Loucy (cell line): ENCODE data around the gene MBD4.

Experiments used
- H2AFZ ChIP-seq: fragments of 200-600 bp; sonication (generic); 2 replicates; pipeline ENCODE4 v1.6.0; 2016; ENCODE audit warnings: antibody characterized with exemption, mild to moderate bottlenecking, low read length, moderate library complexity
- H3F3A ChIP-seq: fragments of 200-600 bp; 2 replicates; pipeline ENCODE4 v1.6.0; 2016; ENCODE audit warnings: antibody characterized with exemption, low read depth, mild to moderate bottlenecking
- H3K27me3 ChIP-seq: fragments of 200-600 bp; sonication (generic); 2 replicates; pipeline ENCODE4 v1.6.1; 2014; ENCODE audit warnings: low read length, mild to moderate bottlenecking; ENCODE audit not compliant: insufficient read depth, poor library complexity, severe bottlenecking
- H3K36me3 ChIP-seq: fragments of 200-600 bp; sonication (generic); 2 replicates; pipeline ENCODE4 v1.6.1; 2016; ENCODE audit warnings: low read length; ENCODE audit not compliant: insufficient read depth
- H3K4me1 ChIP-seq: fragments of 200-600 bp; sonication (generic); 2 replicates; pipeline ENCODE4 v1.5.1; 2014; ENCODE audit warnings: low read length, mild to moderate bottlenecking; ENCODE audit not compliant: insufficient read depth, poor library complexity, severe bottlenecking
- H3K4me2 ChIP-seq: fragments of 200-600 bp; sonication (generic); 2 replicates; pipeline ENCODE4 v1.6.0; 2014; ENCODE audit warnings: antibody characterized with exemption, low read length, low read depth, mild to moderate bottlenecking; ENCODE audit not compliant: poor library complexity, severe bottlenecking
- H3K4me3 ChIP-seq: fragments of 200-600 bp; sonication (generic); 2 replicates; pipeline ENCODE4 v1.5.1; 2014; ENCODE audit warnings: low read length, mild to moderate bottlenecking, mixed read lengths; ENCODE audit not compliant: poor library complexity, severe bottlenecking
- H3K79me2 ChIP-seq: fragments of 200-600 bp; sonication (generic); 2 replicates; pipeline ENCODE4 v1.6.1; 2014; ENCODE audit warnings: low read length; ENCODE audit not compliant: insufficient read depth
- H3K9ac ChIP-seq: fragments of 200-600 bp; sonication (generic); 2 replicates; pipeline ENCODE4 v1.6.0; 2014; ENCODE audit warnings: mild to moderate bottlenecking, low read depth, low read length, moderate library complexity; ENCODE audit not compliant: poor library complexity, severe bottlenecking
- H3K9me2 ChIP-seq: fragments of 200-600 bp; sonication (generic); replicated peaks from 2 replicates; pipeline ENCODE4 v1.6.1; 2016; ENCODE audit warnings: low read depth, low read length, mixed read lengths
- H3K9me3 ChIP-seq: fragments of 200-600 bp; sonication (generic); 2 replicates; pipeline ENCODE4 v1.6.1; 2014; ENCODE audit warnings: mild to moderate bottlenecking, antibody characterized with exemption, low read length, low read depth; ENCODE audit not compliant: insufficient read depth
- H4K20me1 ChIP-seq: fragments of 200-600 bp; sonication (generic); 2 replicates; pipeline ENCODE4 v1.6.0; 2014; ENCODE audit warnings: antibody characterized with exemption, low read length, mild to moderate bottlenecking; ENCODE audit not compliant: insufficient read depth, poor library complexity, severe bottlenecking
- EZH2phosphoT487 ChIP-seq: fragments of 200-600 bp; IDR thresholded peaks from 2 replicates; pipeline ENCODE4 v1.6.1; 2018; ENCODE audit warnings: antibody characterized with exemption, mild to moderate bottlenecking, moderate library complexity, borderline replicate concordance
- TF ChIP-seq, protein P1 (sequence below): fragments of 200-600 bp; sonication (generic); conservative IDR thresholded peaks from 2 replicates; pipeline ENCODE4 v1.5.1; 2014; ENCODE audit warnings: mild to moderate bottlenecking, antibody characterized with exemption, low read length

The MBD4 gene

DNA sequence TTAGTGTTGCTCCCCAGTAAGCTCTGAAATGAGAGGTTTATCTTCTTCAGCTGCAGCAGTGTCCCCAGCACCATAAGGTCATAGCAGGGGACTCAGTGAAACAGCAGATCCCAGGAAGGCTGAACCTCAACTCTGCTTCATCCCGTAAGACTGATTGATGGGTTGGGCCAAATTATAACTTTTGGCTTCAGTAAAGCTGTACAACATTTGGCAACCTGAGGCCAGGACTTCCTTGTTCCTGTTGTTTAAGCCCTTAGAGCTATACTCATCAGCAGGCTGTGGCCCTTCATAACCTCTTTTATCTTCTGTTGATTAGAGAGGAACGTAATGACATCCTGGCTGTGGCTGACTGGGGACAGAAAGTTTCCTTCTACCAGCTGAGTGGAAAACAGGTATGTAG is 29.3 kb upstream of the MBD4 start:
- Histone ChIP-seq H3K4me3 (no peak overlapping the region), H3K4me2 (no peak overlapping the region), H4K20me1 (no peaks in the 10 kb centered on the region), H3K9me2 (no peaks in the 10 kb centered on the region), H3K36me3 (no peaks in the 10 kb centered on the region), H2AFZ (peak overlapping the region; percentile 13; the same call in 1 of the 2 replicates), H3K9ac (no peak overlapping the region), H3K4me1 (peaks cover 19% of the 10 kb centered on the region), H3F3A (no peaks in the 10 kb centered on the region), H3K27me3 (no peaks in the 10 kb centered on the region), H3K9me3 (no peaks in the 10 kb centered on the region), H3K79me2 (no peaks in the 10 kb centered on the region)
- TF ChIP-seq EZH2phosphoT487: no peak
- TF ChIP-seq, protein P1, sequence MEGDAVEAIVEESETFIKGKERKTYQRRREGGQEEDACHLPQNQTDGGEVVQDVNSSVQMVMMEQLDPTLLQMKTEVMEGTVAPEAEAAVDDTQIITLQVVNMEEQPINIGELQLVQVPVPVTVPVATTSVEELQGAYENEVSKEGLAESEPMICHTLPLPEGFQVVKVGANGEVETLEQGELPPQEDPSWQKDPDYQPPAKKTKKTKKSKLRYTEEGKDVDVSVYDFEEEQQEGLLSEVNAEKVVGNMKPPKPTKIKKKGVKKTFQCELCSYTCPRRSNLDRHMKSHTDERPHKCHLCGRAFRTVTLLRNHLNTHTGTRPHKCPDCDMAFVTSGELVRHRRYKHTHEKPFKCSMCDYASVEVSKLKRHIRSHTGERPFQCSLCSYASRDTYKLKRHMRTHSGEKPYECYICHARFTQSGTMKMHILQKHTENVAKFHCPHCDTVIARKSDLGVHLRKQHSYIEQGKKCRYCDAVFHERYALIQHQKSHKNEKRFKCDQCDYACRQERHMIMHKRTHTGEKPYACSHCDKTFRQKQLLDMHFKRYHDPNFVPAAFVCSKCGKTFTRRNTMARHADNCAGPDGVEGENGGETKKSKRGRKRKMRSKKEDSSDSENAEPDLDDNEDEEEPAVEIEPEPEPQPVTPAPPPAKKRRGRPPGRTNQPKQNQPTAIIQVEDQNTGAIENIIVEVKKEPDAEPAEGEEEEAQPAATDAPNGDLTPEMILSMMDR: no peak

DNA sequence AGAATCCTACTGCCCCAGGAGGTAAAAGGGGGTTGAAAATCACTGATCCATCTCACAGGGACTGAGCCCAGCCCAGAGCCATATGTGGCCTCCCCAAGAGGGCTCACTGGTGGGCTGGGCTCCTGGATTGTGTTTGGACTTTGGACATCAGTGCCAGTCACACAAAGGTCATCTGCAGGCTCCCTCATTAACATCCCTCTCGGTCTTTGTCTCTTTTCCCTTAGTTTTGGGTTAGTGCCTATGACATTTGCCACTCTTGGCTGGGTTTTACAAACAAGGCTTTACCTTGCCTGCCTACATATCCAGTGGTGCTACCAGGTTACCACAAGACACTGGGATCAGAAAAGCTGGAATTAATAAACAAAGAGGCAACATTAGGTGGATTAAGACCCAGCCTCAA is 28.2 kb upstream of the MBD4 start:
- Histone ChIP-seq H4K20me1 (no peaks in the 10 kb centered on the region), H3K79me2 (no peaks in the 10 kb centered on the region), H3K4me1 (peaks cover 19% of the 10 kb centered on the region), H3K4me3 (no peak overlapping the region), H3K36me3 (no peaks in the 10 kb centered on the region), H2AFZ (no peak overlapping the region), H3F3A (no peaks in the 10 kb centered on the region), H3K9me2 (no peaks in the 10 kb centered on the region), H3K27me3 (no peaks in the 10 kb centered on the region), H3K4me2 (no peak overlapping the region), H3K9me3 (no peaks in the 10 kb centered on the region), H3K9ac (no peak overlapping the region)
- TF ChIP-seq, protein P1: no peak
- TF ChIP-seq EZH2phosphoT487: no peak

DNA sequence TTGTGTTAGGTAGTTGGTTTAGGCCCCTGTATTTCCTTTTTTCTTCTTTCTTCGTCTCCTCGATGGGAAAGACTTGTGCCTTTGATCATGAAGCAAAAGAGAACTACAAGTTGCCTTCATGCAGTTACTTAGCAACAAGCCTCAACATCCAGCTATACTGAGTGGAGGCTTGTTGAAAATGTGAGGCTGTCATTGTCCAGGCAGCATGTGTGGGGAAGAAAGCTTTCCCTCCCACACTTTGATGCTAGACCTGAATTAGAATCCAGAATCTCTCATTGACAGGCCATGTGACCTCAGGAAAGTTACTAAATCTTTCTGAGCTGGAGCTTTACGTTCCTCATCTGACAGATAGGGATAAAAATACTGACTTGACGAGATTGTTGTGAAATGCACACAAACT is 24.0 kb upstream of the MBD4 start:
- no peak for TF ChIP-seq EZH2phosphoT487
- TF ChIP-seq, protein P1: no peak
- H3K4me1 ChIP-seq: peaks cover 25% of the 10 kb centered on the region
- H3F3A ChIP-seq: no peaks in the 10 kb centered on the region
- no peak overlapping the region for H3K4me3 ChIP-seq
- H4K20me1 ChIP-seq: no peaks in the 10 kb centered on the region
- H3K79me2 ChIP-seq: no peaks in the 10 kb centered on the region
- no peaks in the 10 kb centered on the region for H3K9me2 ChIP-seq
- H3K9ac ChIP-seq: no peak overlapping the region
- no peak overlapping the region for H3K4me2 ChIP-seq
- no peaks in the 10 kb centered on the region for H3K27me3 ChIP-seq
- no peak overlapping the region for H2AFZ ChIP-seq
- peaks cover 1% of the 10 kb centered on the region; the same call in 1 of the 2 replicates for H3K36me3 ChIP-seq
- no peaks in the 10 kb centered on the region for H3K9me3 ChIP-seq
